ENCODE measurements around the gene KCNG4. TPM values are rescaled to one million over a fixed set of nuclear protein-coding genes. Genes with fewer than 3 reads are reported as not detected.
A peak's percentile ranks its signal among the peaks of the same experiment; 100 is the strongest.

The KCNG4 gene
- total RNA-seq, 1 experiment from 2014 or later = 0.06 TPM

- no peak for DNase-seq (ENCODE audit: low read depth)
These were observed 23.1 kb upstream of the KCNG4 start for GRCh38 chr16:84262939-84263338.

GRCh38 chr16:84262031-84262430 is 22.2 kb upstream of the KCNG4 start:
- no peak for DNase-seq (ENCODE audit: low read depth)

GRCh38 chr16:84260766-84261554 is 21.1 kb upstream of the KCNG4 start:
- DNase-seq (ENCODE audit: low read depth) = no peak

- no peak for DNase-seq (ENCODE audit: low read depth)
These were observed 19.9 kb upstream of the KCNG4 start for GRCh38 chr16:84259691-84260090.

GRCh38 chr16:84258266-84258665 is 18.5 kb upstream of the KCNG4 start:
- no peak for DNase-seq (ENCODE audit: low read depth)

- DNase-seq (ENCODE audit: low read depth) = no peak
These were observed 15.4 kb upstream of the KCNG4 start for GRCh38 chr16:84255050-84255810.

- DNase-seq (ENCODE audit: low read depth) = no peak
These were observed 14.2 kb upstream of the KCNG4 start for GRCh38 chr16:84254062-84254461.

GRCh38 chr16:84253173-84253572 is 13.4 kb upstream of the KCNG4 start:
- no peak for DNase-seq (ENCODE audit: low read depth)

GRCh38 chr16:84252184-84252583 is 12.4 kb upstream of the KCNG4 start:
- no peak for DNase-seq (ENCODE audit: low read depth)

- DNase-seq (ENCODE audit: low read depth) = peak; percentile 69
These were observed 8.0 kb upstream of the KCNG4 start for GRCh38 chr16:84247844-84248243.

- DNase-seq (ENCODE audit: low read depth) = no peak
These were observed 7.5 kb upstream of the KCNG4 start for GRCh38 chr16:84247331-84247730.

GRCh38 chr16:84246679-84247077 is 6.9 kb upstream of the KCNG4 start:
- no peak for DNase-seq (ENCODE audit: low read depth)

GRCh38 chr16:84245956-84246678 is 6.3 kb upstream of the KCNG4 start:
- no peak for DNase-seq (ENCODE audit: low read depth)

GRCh38 chr16:84244728-84245127 is 4.9 kb upstream of the KCNG4 start:
- no peak for DNase-seq (ENCODE audit: low read depth)

GRCh38 chr16:84243732-84244131 is 3.9 kb upstream of the KCNG4 start:
- no peak for DNase-seq (ENCODE audit: low read depth)

GRCh38 chr16:84242839-84243238 is 3.0 kb upstream of the KCNG4 start:
- no peak for DNase-seq (ENCODE audit: low read depth)

- no peak for DNase-seq (ENCODE audit: low read depth)
These were observed 2.0 kb upstream of the KCNG4 start for GRCh38 chr16:84241778-84242177.

GRCh38 chr16:84240455-84240854 is 643 bp upstream of the KCNG4 start:
- no peak for DNase-seq (ENCODE audit: low read depth)

- peak; percentile 25 for DNase-seq (ENCODE audit: low read depth)
These were observed 557 bp downstream of the KCNG4 start for GRCh38 chr16:84239141-84239769.

GRCh38 chr16:84237994-84238750 is 1.6 kb downstream of the KCNG4 start:
- no peak for DNase-seq (ENCODE audit: low read depth)

GRCh38 chr16:84236671-84237070 is 3.1 kb downstream of the KCNG4 start:
- no peak for DNase-seq (ENCODE audit: low read depth)
